Caco-2 (cell line): ENCODE data around the gene NXNL1. TPM values are rescaled to one million over a fixed set of nuclear protein-coding genes. Genes with fewer than 3 reads are reported as not detected.

ENCODE experiments used
- BruUV-seq: library from RNA; stranded (reverse); fragments of 400-500 nt; replicated peaks from 2 replicates; lab custom pipeline; 2021; lab: Mats Ljungman, UMichigan
- CTCF ChIA-PET: fragments of 300-600 bp; sonication (Branson Sonifier 250); formaldehyde crosslinking; loops from one replicate; lab custom pipeline; 2022; ENCODE audit warnings: antibody characterized with exemption; lab: Charles Lee
- POLR2A ChIA-PET: fragments of 300-600 bp; sonication (Branson Sonifier 250); formaldehyde crosslinking; loops from one replicate; lab custom pipeline; 2022; ENCODE audit warnings: antibody characterized with exemption; lab: Charles Lee
- DNase-seq, 2 experiments: peaks; one replicate each; pipeline versions ENCODE4 v3.0.0 to v3.0.0-alpha.2; 2020 to 2022
- H3K27me3 ChIP-seq: replicated peaks from 2 replicates; pipeline ENCODE4 v1.6.0; 2011; ENCODE audit warnings: low read length; ENCODE audit not compliant: control insufficient read depth, insufficient read depth
- H3K36me3 ChIP-seq: 2 replicates; pipeline ENCODE4 v1.5.1; 2011; ENCODE audit warnings: low read length; ENCODE audit not compliant: control insufficient read depth, insufficient read depth
- H3K4me1 ChIP-seq: fragments of 250-450 bp; sonication (Bioruptor Pico); 2 replicates; pipeline ENCODE4 v1.5.1; 2020; ENCODE audit warnings: mild to moderate bottlenecking
- H3K4me3 ChIP-seq: 2 replicates; pipeline ENCODE4 v1.5.1; 2011; ENCODE audit warnings: low read depth, mild to moderate bottlenecking, control low read depth, low read length
- H3K9me3 ChIP-seq: fragments of 250-450 bp; sonication (Bioruptor Pico); 2 replicates; pipeline ENCODE4 v1.5.1; 2020; ENCODE audit warnings: mild to moderate bottlenecking, moderate library complexity
- H3K27ac Mint-ChIP-seq: one replicate; pipeline ENCODE4 v1.8.0; 2022; ENCODE audit warnings: mixed read lengths; ENCODE audit not compliant: unreplicated experiment
- H3K27me3 Mint-ChIP-seq: one replicate; pipeline ENCODE4 v1.8.0; 2022; ENCODE audit warnings: mixed read lengths; ENCODE audit not compliant: insufficient read depth, unreplicated experiment
- H3K36me3 Mint-ChIP-seq: one replicate; pipeline ENCODE4 v1.8.0; 2022; ENCODE audit warnings: mild to moderate bottlenecking, mixed read lengths; ENCODE audit not compliant: insufficient read depth, unreplicated experiment
- H3K4me1 Mint-ChIP-seq: one replicate; pipeline ENCODE4 v1.8.0; 2022; ENCODE audit warnings: low read depth, mixed read lengths; ENCODE audit not compliant: unreplicated experiment
- H3K4me3 Mint-ChIP-seq: one replicate; pipeline ENCODE4 v1.8.0; 2022; ENCODE audit warnings: mild to moderate bottlenecking, moderate library complexity, mixed read lengths; ENCODE audit not compliant: unreplicated experiment
- H3K9me3 Mint-ChIP-seq: one replicate; pipeline ENCODE4 v1.8.0; 2022; ENCODE audit warnings: mixed read lengths; ENCODE audit not compliant: unreplicated experiment
- intact Hi-C: fragments of 100-400 bp; cut with micrococcal nuclease; formaldehyde crosslinking; loops from one replicate; pipeline ENCODE4 v1.10.0; 2022; ENCODE audit not compliant: unreplicated experiment
- total RNA-seq: library from RNA; stranded (reverse); gene quantifications from 2 replicates; pipeline ENCODE4 v1.2.3, GENCODE V29; 2022
- TF ChIP-seq, protein P1 (sequence below), 2 experiments: fragments of 200-600 bp in 1 of 2; IDR thresholded peaks; 1 replicate in 1 of 2; 2 replicates in 1 of 2; pipeline versions ENCODE4 v1.5.1 to v1.8.0; 2011 to 2022; ENCODE audit warnings: antibody characterized with exemption in 1 of 2, control low read depth in 1 of 2, inconsistent platforms in 1 of 2, low read depth in 1 of 2, low read length in 1 of 2, mild to moderate bottlenecking in 1 of 2, moderate library complexity in 1 of 2; ENCODE audit not compliant: insufficient read depth in 1 of 2, severe bottlenecking in 1 of 2, unreplicated experiment in 1 of 2

The NXNL1 gene
- total RNA-seq, 1 experiment from 2014 or later: not detected

DNA sequence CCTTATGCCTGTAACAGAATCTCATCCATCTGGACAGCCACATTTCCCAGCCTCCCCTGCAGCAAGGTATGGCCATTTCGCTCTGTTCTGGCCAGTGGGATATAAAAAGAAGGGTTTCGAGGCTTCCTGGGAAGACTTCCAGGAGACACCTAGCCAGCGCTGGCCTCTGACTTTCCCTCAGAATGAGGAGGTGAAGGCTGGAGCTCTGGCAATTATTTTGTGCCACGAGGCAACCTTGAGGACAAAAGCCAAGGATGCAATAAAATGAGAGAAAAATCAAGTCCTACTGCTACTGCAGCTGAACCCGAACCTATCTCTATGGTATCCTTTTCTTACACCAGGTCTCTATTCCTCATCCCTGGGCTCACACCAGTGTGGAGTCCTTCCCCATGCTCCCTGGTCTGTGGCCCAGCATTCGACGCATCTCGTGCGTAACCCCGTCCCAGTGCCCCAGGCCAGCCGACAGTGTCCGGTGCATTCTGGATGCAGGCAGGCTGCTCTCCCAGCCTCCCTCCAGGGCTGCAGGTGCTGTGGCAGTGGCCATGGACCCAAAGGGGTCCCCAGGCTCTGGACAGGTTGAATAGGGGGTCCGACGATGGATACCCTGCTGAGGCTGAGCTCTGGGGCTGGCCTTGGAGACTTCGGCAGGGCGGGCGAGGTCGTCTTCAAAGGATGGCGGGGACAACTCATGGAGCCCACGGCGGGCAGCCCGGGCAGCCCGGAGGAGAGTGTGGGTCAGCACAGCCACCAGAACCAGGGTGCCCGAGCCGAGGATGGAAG lies 24.4 kb downstream of the NXNL1 start:
- H3K9me3 ChIP-seq: no peaks in the 10 kb centered on the region
- BruUV-seq: no TSS peak
- Mint-ChIP-seq H3K9me3 (no peaks in the 10 kb centered on the region), H3K4me1 (no peaks in the 10 kb centered on the region), H3K4me3 (no peak overlapping the region), H3K27ac (no peak overlapping the region), H3K27me3 (no peaks in the 10 kb centered on the region), H3K36me3 (no peaks in the 10 kb centered on the region)
- no peak for DNase-seq
- ChIA-PET CTCF (no interaction called here), POLR2A (no interaction called here)
- H3K27me3 ChIP-seq: no peaks in the 10 kb centered on the region
- H3K36me3 ChIP-seq: no peaks in the 10 kb centered on the region
- no peak overlapping the region for H3K4me3 ChIP-seq
- intact Hi-C loops: no loop called here
- no peaks in the 10 kb centered on the region for H3K4me1 ChIP-seq
- TF ChIP-seq, protein P1, sequence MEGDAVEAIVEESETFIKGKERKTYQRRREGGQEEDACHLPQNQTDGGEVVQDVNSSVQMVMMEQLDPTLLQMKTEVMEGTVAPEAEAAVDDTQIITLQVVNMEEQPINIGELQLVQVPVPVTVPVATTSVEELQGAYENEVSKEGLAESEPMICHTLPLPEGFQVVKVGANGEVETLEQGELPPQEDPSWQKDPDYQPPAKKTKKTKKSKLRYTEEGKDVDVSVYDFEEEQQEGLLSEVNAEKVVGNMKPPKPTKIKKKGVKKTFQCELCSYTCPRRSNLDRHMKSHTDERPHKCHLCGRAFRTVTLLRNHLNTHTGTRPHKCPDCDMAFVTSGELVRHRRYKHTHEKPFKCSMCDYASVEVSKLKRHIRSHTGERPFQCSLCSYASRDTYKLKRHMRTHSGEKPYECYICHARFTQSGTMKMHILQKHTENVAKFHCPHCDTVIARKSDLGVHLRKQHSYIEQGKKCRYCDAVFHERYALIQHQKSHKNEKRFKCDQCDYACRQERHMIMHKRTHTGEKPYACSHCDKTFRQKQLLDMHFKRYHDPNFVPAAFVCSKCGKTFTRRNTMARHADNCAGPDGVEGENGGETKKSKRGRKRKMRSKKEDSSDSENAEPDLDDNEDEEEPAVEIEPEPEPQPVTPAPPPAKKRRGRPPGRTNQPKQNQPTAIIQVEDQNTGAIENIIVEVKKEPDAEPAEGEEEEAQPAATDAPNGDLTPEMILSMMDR (IDR thresholded peaks at IDR 0.05; ENCODE audit: insufficient read depth in 1 of 2, low read depth in 1 of 2, low read length in 1 of 2, severe bottlenecking in 1 of 2, unreplicated experiment in 1 of 2): no peak

DNA sequence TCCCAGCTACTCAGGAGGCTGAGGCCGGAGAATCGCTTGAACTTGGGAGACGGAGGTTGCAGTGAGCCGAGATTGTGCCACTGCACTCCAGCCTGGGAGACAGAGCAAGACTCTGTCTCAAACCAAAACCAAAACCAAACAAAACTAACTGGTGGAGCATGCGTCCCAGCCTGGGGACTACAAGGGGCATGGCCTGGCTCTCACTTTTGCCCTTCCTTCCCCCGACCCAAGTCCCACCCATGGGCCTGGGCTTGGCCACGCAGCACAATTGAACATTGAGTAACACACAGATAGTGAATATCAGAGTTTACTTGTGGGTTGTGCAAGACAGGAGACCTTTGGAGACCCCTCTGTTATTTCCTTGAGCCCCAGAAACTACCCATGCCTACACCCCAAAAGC lies 25.5 kb downstream of the NXNL1 start:
- H3K4me3 Mint-ChIP-seq: no peak overlapping the region
- Histone ChIP-seq H3K27me3 (no peaks in the 10 kb centered on the region), H3K9me3 (no peaks in the 10 kb centered on the region), H3K4me1 (no peaks in the 10 kb centered on the region), H3K36me3 (no peaks in the 10 kb centered on the region), H3K4me3 (no peak overlapping the region)
- no TSS peak for BruUV-seq
- H3K27ac Mint-ChIP-seq: no peak overlapping the region
- CTCF ChIA-PET: no interaction called here
- TF ChIP-seq, protein P1 (IDR thresholded peaks at IDR 0.05; ENCODE audit: insufficient read depth in 1 of 2, low read depth in 1 of 2, low read length in 1 of 2, severe bottlenecking in 1 of 2, unreplicated experiment in 1 of 2): no peak
- no peaks in the 10 kb centered on the region for H3K36me3 Mint-ChIP-seq
- no peaks in the 10 kb centered on the region for H3K4me1 Mint-ChIP-seq
- intact Hi-C loops: no loop called here
- no peaks in the 10 kb centered on the region for H3K9me3 Mint-ChIP-seq
- POLR2A ChIA-PET: no interaction called here
- H3K27me3 Mint-ChIP-seq: no peaks in the 10 kb centered on the region
- DNase-seq: no peak

DNA sequence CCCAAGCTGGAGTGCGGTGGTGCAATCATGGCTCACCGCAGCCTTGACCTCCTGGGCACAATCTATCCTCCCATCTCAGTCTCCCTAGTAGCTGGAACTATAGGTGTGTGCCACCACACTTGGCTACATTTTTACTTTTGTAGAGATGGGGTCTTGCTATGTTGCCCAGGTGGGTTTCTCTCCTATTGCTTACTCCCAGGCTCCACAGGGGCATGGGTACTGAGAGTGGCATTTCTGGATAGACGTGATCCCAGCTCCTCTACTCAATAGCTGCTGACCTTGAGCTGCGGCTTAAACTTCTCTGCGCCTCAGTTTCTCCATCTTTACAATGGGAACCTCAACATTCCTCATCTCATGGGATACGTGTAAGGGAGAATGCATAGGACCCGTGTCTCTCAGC lies 29.3 kb downstream of the NXNL1 start:
- BruUV-seq: no TSS peak
- Histone ChIP-seq H3K4me3 (no peak overlapping the region), H3K36me3 (no peaks in the 10 kb centered on the region), H3K4me1 (no peaks in the 10 kb centered on the region), H3K27me3 (no peaks in the 10 kb centered on the region), H3K9me3 (no peaks in the 10 kb centered on the region)
- Mint-ChIP-seq H3K27ac (no peak overlapping the region), H3K27me3 (no peaks in the 10 kb centered on the region), H3K4me3 (no peak overlapping the region), H3K9me3 (no peaks in the 10 kb centered on the region), H3K4me1 (no peaks in the 10 kb centered on the region), H3K36me3 (no peaks in the 10 kb centered on the region)
- DNase-seq: no peak
- POLR2A ChIA-PET: no interaction called here
- intact Hi-C loops: no loop called here
- TF ChIP-seq, protein P1 (IDR thresholded peaks at IDR 0.05; ENCODE audit: insufficient read depth in 1 of 2, low read depth in 1 of 2, low read length in 1 of 2, severe bottlenecking in 1 of 2, unreplicated experiment in 1 of 2): no peak
- CTCF ChIA-PET: no interaction called here
